Measurements from ENCODE around the gene ISOC2.

DNA sequence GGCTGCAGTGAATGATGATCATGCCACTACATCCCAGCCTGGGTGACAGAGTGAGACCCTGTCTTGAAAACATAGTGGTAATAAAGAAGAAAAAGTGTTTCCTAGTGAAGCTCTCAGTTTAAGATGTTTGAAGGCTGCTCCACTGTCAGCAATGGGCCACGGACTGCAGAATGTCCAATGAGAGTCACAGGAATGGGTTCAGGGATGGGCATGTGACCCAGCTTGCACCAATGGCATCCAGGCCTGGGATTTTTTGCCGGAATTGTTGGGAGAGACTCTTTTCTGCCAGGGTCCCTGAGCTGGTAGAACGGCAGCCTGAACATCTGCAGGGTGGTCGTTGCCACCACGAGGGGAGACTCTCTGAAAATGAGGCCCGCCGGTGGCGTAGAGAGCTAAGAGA, 24.6 kb downstream of the ISOC2 start:
- TF ChIP-seq, protein P1, sequence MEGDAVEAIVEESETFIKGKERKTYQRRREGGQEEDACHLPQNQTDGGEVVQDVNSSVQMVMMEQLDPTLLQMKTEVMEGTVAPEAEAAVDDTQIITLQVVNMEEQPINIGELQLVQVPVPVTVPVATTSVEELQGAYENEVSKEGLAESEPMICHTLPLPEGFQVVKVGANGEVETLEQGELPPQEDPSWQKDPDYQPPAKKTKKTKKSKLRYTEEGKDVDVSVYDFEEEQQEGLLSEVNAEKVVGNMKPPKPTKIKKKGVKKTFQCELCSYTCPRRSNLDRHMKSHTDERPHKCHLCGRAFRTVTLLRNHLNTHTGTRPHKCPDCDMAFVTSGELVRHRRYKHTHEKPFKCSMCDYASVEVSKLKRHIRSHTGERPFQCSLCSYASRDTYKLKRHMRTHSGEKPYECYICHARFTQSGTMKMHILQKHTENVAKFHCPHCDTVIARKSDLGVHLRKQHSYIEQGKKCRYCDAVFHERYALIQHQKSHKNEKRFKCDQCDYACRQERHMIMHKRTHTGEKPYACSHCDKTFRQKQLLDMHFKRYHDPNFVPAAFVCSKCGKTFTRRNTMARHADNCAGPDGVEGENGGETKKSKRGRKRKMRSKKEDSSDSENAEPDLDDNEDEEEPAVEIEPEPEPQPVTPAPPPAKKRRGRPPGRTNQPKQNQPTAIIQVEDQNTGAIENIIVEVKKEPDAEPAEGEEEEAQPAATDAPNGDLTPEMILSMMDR (IDR thresholded peaks at IDR 0.05), result no peak
- no peak for TF ChIP-seq POLR2A (IDR thresholded peaks at IDR 0.05; ENCODE audit: low read length)

Data from A549 (cell line).